H1 (cell line): Measurements from ENCODE around the gene ADGRB2. TPM values are rescaled to one million over a fixed set of nuclear protein-coding genes. Genes with fewer than 3 reads are reported as not detected.
A peak's percentile ranks its signal among the peaks of the same experiment; 100 is the strongest.

Experiments used
- CTCF ChIA-PET: fragments of 300-600 bp; sonication (Branson Sonifier 250); formaldehyde crosslinking; loops from one replicate; lab custom pipeline; 2021; ENCODE audit not compliant: partially characterized antibody; lab: Charles Lee
- POLR2A ChIA-PET: fragments of 300-600 bp; sonication (Branson Sonifier 250); formaldehyde crosslinking; loops from one replicate; lab custom pipeline; 2021; ENCODE audit warnings: inconsistent platforms; ENCODE audit not compliant: partially characterized antibody; lab: Charles Lee
- DNase-seq, 2 experiments: peaks; one replicate each; pipeline versions ENCODE4 v3.0.0 to v3.0.0-alpha.2; 2010 to 2022; ENCODE audit warnings: low spot score in 2 of 2, low read depth in 1 of 2, mixed read lengths in 1 of 2
- FAIRE-seq: peaks from 2 replicates; lab custom pipeline; 2011; peaks lifted over from hg19 to GRCh38; lab: Jason Lieb, UNC
- H2AFZ ChIP-seq: 2 replicates; pipeline ENCODE4 v1.8.1; 2012; ENCODE audit warnings: low read length, inconsistent platforms
- H2AK5ac ChIP-seq: 2 replicates; pipeline ENCODE4 v1.6.1; 2013; ENCODE audit warnings: low read depth, low read length
- H2BK120ac ChIP-seq: replicated peaks from 2 replicates; pipeline ENCODE3; 2013; ENCODE audit warnings: low read depth, low read length, inconsistent platforms
- H2BK12ac ChIP-seq: 2 replicates; pipeline ENCODE4 v1.6.1; 2013; ENCODE audit warnings: low read depth, low read length
- H2BK15ac ChIP-seq: 2 replicates; pipeline ENCODE4 v1.6.1; 2013; ENCODE audit warnings: low read length
- H2BK20ac ChIP-seq: 2 replicates; pipeline ENCODE4 v1.6.1; 2013; ENCODE audit warnings: low read length
- H2BK5ac ChIP-seq: 2 replicates; pipeline ENCODE4 v1.6.1; 2013; ENCODE audit warnings: low read depth, low read length
- H3K14ac ChIP-seq: 2 replicates; pipeline ENCODE4 v1.6.1; 2013; ENCODE audit warnings: inconsistent platforms; ENCODE audit not compliant: insufficient read length
- H3K18ac ChIP-seq: 2 replicates; pipeline ENCODE4 v1.6.1; 2013; ENCODE audit warnings: low read length; ENCODE audit errors: extremely low read depth
- H3K23ac ChIP-seq: 2 replicates; pipeline ENCODE4 v1.6.1; 2013; ENCODE audit warnings: inconsistent platforms; ENCODE audit not compliant: insufficient read length
- H3K23me2 ChIP-seq: 2 replicates; pipeline ENCODE4 v1.6.1; 2013; ENCODE audit warnings: low read depth, low read length
- H3K27ac ChIP-seq: 2 replicates; pipeline ENCODE4 v1.6.1; 2011; ENCODE audit warnings: low read depth, low read length, inconsistent platforms
- H3K27me3 ChIP-seq, 4 experiments: replicated peaks in 1 of 4; 1 replicate in 1 of 4; 2 replicates in 3 of 4; pipeline versions ENCODE4 v1.6.1 to v1.8.1; 2011 to 2013; ENCODE audit warnings: low read length in 3 of 4, mild to moderate bottlenecking in 3 of 4, inconsistent platforms in 2 of 4, mixed read lengths in 2 of 4, moderate library complexity in 1 of 4; ENCODE audit not compliant: control insufficient read depth in 3 of 4, insufficient read depth in 3 of 4; ENCODE audit errors: extremely low read depth in 1 of 4
- H3K36me3 ChIP-seq, 4 experiments: 2 replicates each; pipeline versions ENCODE4 v1.6.1 to v1.8.1; 2011 to 2013; ENCODE audit warnings: mild to moderate bottlenecking in 4 of 4, low read length in 3 of 4, moderate library complexity in 2 of 4, control low read depth in 1 of 4, inconsistent platforms in 1 of 4; ENCODE audit not compliant: insufficient read depth in 4 of 4, control insufficient read depth in 2 of 4
- H3K4ac ChIP-seq: replicated peaks from 2 replicates; pipeline ENCODE3; 2013; ENCODE audit warnings: low read length, low read depth, mixed read lengths, inconsistent platforms; ENCODE audit not compliant: insufficient read length
- H3K4me1 ChIP-seq, 4 experiments: replicated peaks in 1 of 4; 1 replicate in 1 of 4; 2 replicates in 3 of 4; pipeline versions ENCODE4 v1.6.1 to v1.8.1; 2011 to 2013; ENCODE audit warnings: low read length in 3 of 4, inconsistent platforms in 2 of 4, mixed read lengths in 1 of 4; ENCODE audit not compliant: insufficient read depth in 4 of 4, control insufficient read depth in 3 of 4
- H3K4me2 ChIP-seq, 2 experiments: 2 replicates each; pipeline versions ENCODE4 v1.6.1 to v1.8.1; 2011 to 2013; ENCODE audit warnings: low read depth in 2 of 2, low read length in 2 of 2, control low read depth in 1 of 2, inconsistent platforms in 1 of 2, mild to moderate bottlenecking in 1 of 2; ENCODE audit not compliant: insufficient read depth in 1 of 2
- H3K4me3 ChIP-seq, 4 experiments: fragments of 200-600, 300-600 bp in 1 of 4; sonication (generic), shearing (Covaris generic), sonication (Bioruptor Twin) in 1 of 4; 2 replicates each; pipeline versions ENCODE4 v1.5.1 to v1.8.1; 2011 to 2016; ENCODE audit warnings: low read length in 4 of 4, low read depth in 3 of 4, control low read depth in 2 of 4, inconsistent platforms in 2 of 4, mild to moderate bottlenecking in 2 of 4, mixed read lengths in 1 of 4, moderate library complexity in 1 of 4; ENCODE audit not compliant: insufficient read depth in 2 of 4; ENCODE audit errors: extremely low read depth in 1 of 4
- H3K56ac ChIP-seq: replicated peaks from 2 replicates; pipeline ENCODE3; 2013; ENCODE audit warnings: low read depth, mild to moderate bottlenecking, mixed read lengths, low read length, inconsistent platforms; ENCODE audit not compliant: insufficient read length
- H3K79me1 ChIP-seq: 2 replicates; pipeline ENCODE4 v1.6.1; 2013; ENCODE audit warnings: low read depth, low read length, control low read depth
- H3K79me2 ChIP-seq, 2 experiments: 2 replicates each; pipeline versions ENCODE4 v1.6.1 to v1.8.1; 2012 to 2013; ENCODE audit warnings: low read length in 2 of 2, mild to moderate bottlenecking in 2 of 2, inconsistent platforms in 1 of 2; ENCODE audit not compliant: insufficient read depth in 2 of 2, control insufficient read depth in 1 of 2
- H3K9ac ChIP-seq, 4 experiments: replicated peaks in 1 of 4; 1 replicate in 1 of 4; 2 replicates in 3 of 4; pipeline versions ENCODE4 v1.6.1 to v1.8.1; 2011 to 2013; ENCODE audit warnings: low read depth in 3 of 4, low read length in 3 of 4, control low read depth in 2 of 4, mild to moderate bottlenecking in 2 of 4, moderate library complexity in 2 of 4, inconsistent platforms in 1 of 4; ENCODE audit errors: extremely low read depth in 1 of 4
- H3K9me3 ChIP-seq, 2 experiments: 2 replicates each; pipeline versions ENCODE4 v1.6.1 to v1.8.1; 2012 to 2013; ENCODE audit warnings: mild to moderate bottlenecking in 2 of 2, moderate library complexity in 2 of 2, control low read depth in 1 of 2, inconsistent platforms in 1 of 2, low read depth in 1 of 2, low read length in 1 of 2, mixed read lengths in 1 of 2; ENCODE audit not compliant: insufficient read depth in 2 of 2
- H4K20me1 ChIP-seq, 2 experiments: replicated peaks in 1 of 2; 2 replicates each; pipeline versions ENCODE3 to v1.8.1; 2011 to 2013; ENCODE audit warnings: inconsistent platforms in 2 of 2, low read length in 2 of 2, mild to moderate bottlenecking in 1 of 2; ENCODE audit not compliant: insufficient read depth in 2 of 2, control insufficient read depth in 1 of 2
- H4K5ac ChIP-seq: 2 replicates; pipeline ENCODE4 v1.6.1; 2013; ENCODE audit warnings: low read length, low read depth, mixed read lengths, inconsistent platforms; ENCODE audit not compliant: insufficient read length
- H4K8ac ChIP-seq: 2 replicates; pipeline ENCODE4 v1.8.0; 2013; ENCODE audit warnings: mild to moderate bottlenecking, moderate library complexity, low read length, inconsistent platforms; ENCODE audit not compliant: insufficient read depth; ENCODE audit errors: extremely low read depth
- H4K91ac ChIP-seq: replicated peaks from 2 replicates; pipeline ENCODE3; 2013; ENCODE audit warnings: low read length, mixed read lengths, inconsistent platforms; ENCODE audit not compliant: insufficient read length
- CHD1 ChIP-seq: IDR thresholded peaks from 2 replicates; pipeline ENCODE4 v1.6.1; 2012; ENCODE audit warnings: low read depth, low read length, improper control_type of control experiment
- CTBP2 ChIP-seq: IDR thresholded peaks from 2 replicates; pipeline ENCODE4 v1.7.0; 2011; ENCODE audit warnings: borderline replicate concordance, mild to moderate bottlenecking, moderate library complexity, mixed read lengths, low read length; ENCODE audit not compliant: insufficient read depth, insufficient read length
- HDAC6 ChIP-seq: IDR thresholded peaks from one replicate; pipeline ENCODE4 v1.7.1; 2012; ENCODE audit warnings: low read depth, mild to moderate bottlenecking, inconsistent platforms, low read length, moderate library complexity
- KDM5A ChIP-seq: fragments of 200-600 bp; IDR thresholded peaks from 2 replicates; pipeline ENCODE4 v1.7.1; 2012; ENCODE audit warnings: mild to moderate bottlenecking, low read length, inconsistent platforms, mixed read lengths
- POU5F1 ChIP-seq: IDR thresholded peaks from 2 replicates; pipeline ENCODE4 v1.6.1; 2011; ENCODE audit warnings: low read depth, mild to moderate bottlenecking, low read length, moderate library complexity
- SP1 ChIP-seq: IDR thresholded peaks from 2 replicates; pipeline ENCODE4 v1.6.1; 2011; ENCODE audit warnings: low read depth, low read length
- TAF1 ChIP-seq: IDR thresholded peaks from 2 replicates; pipeline ENCODE4 v1.6.1; 2011; ENCODE audit warnings: mild to moderate bottlenecking, low read depth, low read length
- TAF7 ChIP-seq: optimal IDR thresholded peaks from 2 replicates; pipeline ENCODE3; 2011; ENCODE audit warnings: low read depth, mild to moderate bottlenecking, inconsistent platforms, low read length, moderate library complexity, borderline replicate concordance
- TCF12 ChIP-seq: IDR thresholded peaks from 2 replicates; pipeline ENCODE4 v1.6.1; 2011; ENCODE audit warnings: low read depth, mild to moderate bottlenecking, low read length
- TEAD4 ChIP-seq: IDR thresholded peaks from 2 replicates; pipeline ENCODE4 v1.6.1; 2012; ENCODE audit warnings: low read depth, low read length, inconsistent platforms, mixed read lengths
- YY1 ChIP-seq: IDR thresholded peaks from 2 replicates; pipeline ENCODE4 v1.6.1; 2011; ENCODE audit warnings: low read depth, mild to moderate bottlenecking, low read length
- WGBS, 2 experiments: shearing (Covaris generic) in 1 of 2; methylation state at CpG; one replicate each; pipeline versions ENCODE4 v1.1.6 to v1.1.7; 2013 to 2015; ENCODE audit warnings: low lambda C conversion rate in 2 of 2, mixed read lengths in 2 of 2, inconsistent platforms in 1 of 2, low coverage in 1 of 2, missing lambda C conversion rate in 1 of 2; ENCODE audit not compliant: insufficient replicate concordance in 2 of 2, insufficient coverage in 1 of 2, insufficient read length in 1 of 2; ENCODE audit errors: extremely low coverage in 1 of 2, missing lambda C conversion rate in 1 of 2; 5-methylcytosine and 5-hydroxymethylcytosine counted together
- polyA plus RNA-seq, 7 experiments: library from polyadenylated mRNA; depleted of rRNA in 3 of 7; stranded (reverse) in 5 of 7; unstranded in 2 of 7; fragments of >200 nt in 5 of 7; fragments of 200-250 nt in 2 of 7; gene quantifications; 1 replicate in 5 of 7; 2 replicates in 1 of 7; 4 replicates in 1 of 7; pipeline versions ENCODE4 v1.2.1 to v1.2.3, GENCODE V29; 2011 to 2013; ENCODE audit warnings: missing spikeins in 2 of 7, mixed read lengths in 2 of 7
- total RNA-seq: library from RNA; stranded (reverse); fragmentation: NEBNext Ultra II Directional; extraction: Animal tissue kit (Norgen Biotek cat#: 25700); gene quantifications from 2 replicates; pipeline ENCODE4 v1.2.1, GENCODE V29; 2021

ADGRB2 gene
- total and polyA plus RNA-seq, 2 of the 8 experiments (the other 6 are each of a cell fraction or from before 2014, with no cell fraction given), result 15.6 to 26.2 TPM

GRCh38 chr1:31782421-31783410, 18.6 kb upstream of the ADGRB2 start:
- ChIA-PET CTCF (interaction anchor here (0.8 to 3.3 kb wide), 8 partner anchors 12 to 120 kb away, joined by 3 to 22 read pairs (median 5); partner anchors contain the start of gene ADGRB2), POLR2A (interaction anchor here (0.8 to 2.2 kb wide), 5 partner anchors 8 to 17 kb away, joined by 3 to 6 read pairs (median 4); no protein-coding TSS in a partner anchor)
- Histone ChIP-seq H2BK15ac (no peak overlapping the region), H3K79me2 (no peaks in the 10 kb centered on the region), H2BK5ac (peak overlapping the region; percentile 86; the same call in 1 of the 2 replicates), H4K8ac (no peak overlapping the region; the same call in 1 of the 2 replicates), H2BK20ac (peak overlapping the region; percentile 96), H3K4me3 (no peak overlapping the region), H4K91ac (peak overlapping the region; percentile 75), H3K27me3 (no peaks in the 10 kb centered on the region; a peak in 2 of 7 replicates), H3K23ac (no peak overlapping the region), H3K4me2 (peak overlapping the region; percentile 13 to 43; a peak in 3 of 4 replicates), H2AFZ (no peak overlapping the region), H3K18ac (peak overlapping the region; percentile 72), H3K36me3 (no peaks in the 10 kb centered on the region), H3K56ac (no peak overlapping the region), H4K5ac (peak overlapping the region; percentile 47), H2AK5ac (no peak overlapping the region), H4K20me1 (no peaks in the 10 kb centered on the region), H3K9me3 (no peaks in the 10 kb centered on the region), H3K9ac (no peak overlapping the region; a peak in 1 of 7 replicates), H2BK120ac (peak overlapping the region; percentile 69), H3K23me2 (no peaks in the 10 kb centered on the region; the same call in 1 of the 2 replicates), H2BK12ac (peak overlapping the region; percentile 95), H3K27ac (peak overlapping the region; percentile 46; the same call in 1 of the 2 replicates), H3K14ac (no peak overlapping the region), H3K4ac (peak overlapping the region; percentile 74), H3K79me1 (no peaks in the 10 kb centered on the region), H3K4me1 (peaks cover 0 to 23% (median 19%) of the 10 kb centered on the region in 4 experiments; a peak in 6 of 7 replicates)
- FAIRE-seq, result peak; percentile 48
- WGBS, 2 experiments, result 38% methylated on average over 12 of the region's 12 CpGs; no CpG with 5 or more reads in 1 of the 2 experiments
- TF ChIP-seq TAF1, result 0 out of 2 replicates have a peak, but pooled peaks have one; percentile 23
- peak; percentile 19; the same call in 1 of the 2 replicates for TF ChIP-seq POU5F1
- no peak for TF ChIP-seq KDM5A
- no peak for TF ChIP-seq CHD1
- 0 out of 2 replicates have a peak, but pooled peaks have one; percentile 27 for TF ChIP-seq SP1
- no peak for TF ChIP-seq HDAC6
- 0 out of 2 replicates have a peak, but pooled peaks have one; percentile 23 for TF ChIP-seq TCF12
- peak; percentile 50 for TF ChIP-seq CTBP2
- TF ChIP-seq YY1, result peak; percentile 57; the same call in 1 of the 2 replicates
- TF ChIP-seq TEAD4, result 0 out of 2 replicates have a peak, but pooled peaks have one; percentile 16
- peak; percentile 21 for TF ChIP-seq TAF7
- DNase-seq, result no peak
